Hepatocyte (in vitro differentiated cells): ENCODE data around the gene TTC23.
"Not testable (repeated sequence)": the region's sequence is repeated elsewhere in the genome, so short reads cannot be mapped to it uniquely, and the experiment has no call there.

Source experiments
- CTCF ChIP-seq: fragments of 200-600 bp; sonication (generic); IDR thresholded peaks from 2 replicates; pipeline ENCODE4 v1.5.1; 2016; ENCODE audit warnings: antibody characterized with exemption, mild to moderate bottlenecking; ENCODE audit not compliant: poor library complexity
- EZH2 ChIP-seq: fragments of 200-600 bp; sonication (generic); IDR thresholded peaks from 2 replicates; pipeline ENCODE4 v1.6.1; 2016; ENCODE audit warnings: antibody characterized with exemption, mild to moderate bottlenecking, borderline replicate concordance
- EZH2phosphoT487 ChIP-seq: fragments of 200-600 bp; sonication (generic); IDR thresholded peaks from one replicate; pipeline ENCODE4 v1.6.1; 2018; ENCODE audit warnings: antibody characterized with exemption, mild to moderate bottlenecking, low read depth, moderate library complexity; ENCODE audit not compliant: unreplicated experiment, severe bottlenecking

- TF ChIP-seq EZH2, CTCF, EZH2phosphoT487: not testable (repeated sequence)
Observed at GRCh38 chr15:99234160-99234559, 15.2 kb downstream of the TTC23 start.
